Fibroblast of skin of right biceps (primary cell): Measurements from ENCODE around the gene RAB20.
"Not testable (repeated sequence)": the region's sequence is repeated elsewhere in the genome, so short reads cannot be mapped to it uniquely, and the experiment has no call there.

Experiments used
- DNase-seq: peaks from one replicate; pipeline ENCODE4 v3.0.0-alpha.2; 2013

RAB20 gene

DNA sequence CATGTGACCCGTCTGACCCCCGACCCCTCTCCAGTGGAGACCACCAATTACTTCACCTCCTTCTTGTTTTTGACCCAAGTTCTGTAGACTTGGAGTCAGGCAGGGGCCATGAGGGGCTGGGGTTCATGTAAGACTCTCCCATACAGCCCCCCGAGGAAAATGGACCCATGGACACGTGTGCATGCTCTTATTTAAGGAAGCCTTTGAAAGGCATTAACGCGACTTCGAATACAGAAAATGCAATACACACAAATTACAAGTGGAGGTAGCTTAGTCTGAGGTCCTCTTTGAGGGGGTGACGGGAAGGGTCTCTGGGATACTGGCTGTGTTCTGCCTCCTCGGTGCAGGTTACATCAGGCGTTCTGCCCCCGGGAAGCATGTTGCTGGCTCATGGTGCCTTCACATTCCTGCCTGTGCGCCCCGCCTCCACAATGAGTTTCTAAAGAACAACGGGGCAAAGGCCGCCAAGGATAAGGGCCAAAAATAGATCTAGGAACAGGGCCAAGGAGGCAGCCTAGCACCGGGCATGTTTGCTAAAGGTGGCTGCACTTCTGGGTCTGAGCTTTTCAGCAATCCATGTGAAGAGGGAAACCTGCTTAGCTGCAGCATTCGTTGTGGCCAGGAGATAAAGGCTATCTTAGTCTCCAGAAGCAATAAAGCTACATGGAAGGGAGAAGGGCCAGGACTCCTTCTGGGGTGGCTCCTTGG is 54.5 kb downstream of the RAB20 start:
- DNase-seq, result no peak

DNA sequence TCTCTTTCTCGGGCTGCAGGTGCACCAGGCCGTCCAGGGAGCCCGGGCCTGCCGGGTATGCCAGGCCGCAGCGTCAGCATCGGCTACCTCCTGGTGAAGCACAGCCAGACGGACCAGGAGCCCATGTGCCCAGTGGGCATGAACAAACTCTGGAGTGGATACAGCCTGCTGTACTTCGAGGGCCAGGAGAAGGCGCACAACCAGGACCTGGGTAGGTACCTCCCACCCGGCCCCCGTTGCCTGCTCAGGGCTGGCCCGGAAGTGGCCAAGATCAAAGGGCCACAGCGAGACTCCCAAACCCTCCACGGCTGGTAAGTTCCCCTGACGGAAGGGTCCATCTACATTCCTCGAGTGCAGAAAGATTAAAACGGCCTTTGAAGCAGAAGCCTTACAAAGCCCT is 55.1 kb downstream of the RAB20 start:
- no peak for DNase-seq

DNA sequence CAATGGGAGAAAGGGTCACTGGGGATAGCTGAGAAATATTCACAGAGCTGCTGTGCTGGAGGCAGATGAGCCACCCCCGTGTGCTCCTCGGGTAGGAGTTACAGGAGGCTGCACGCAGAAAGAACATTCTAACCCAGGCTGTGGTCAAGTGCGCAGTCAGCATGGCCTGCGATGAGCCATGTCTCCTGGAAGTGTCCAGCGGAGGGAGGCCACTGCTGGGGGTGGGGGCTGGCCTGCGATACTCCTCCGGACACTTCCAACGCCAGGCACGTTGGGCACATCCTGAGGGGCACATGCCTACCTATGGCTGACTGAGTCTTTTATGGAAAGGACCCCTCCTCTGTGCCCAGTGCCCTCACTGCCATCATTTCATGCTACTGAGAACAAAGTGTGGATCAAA is 55.9 kb downstream of the RAB20 start:
- DNase-seq, result no peak

DNA sequence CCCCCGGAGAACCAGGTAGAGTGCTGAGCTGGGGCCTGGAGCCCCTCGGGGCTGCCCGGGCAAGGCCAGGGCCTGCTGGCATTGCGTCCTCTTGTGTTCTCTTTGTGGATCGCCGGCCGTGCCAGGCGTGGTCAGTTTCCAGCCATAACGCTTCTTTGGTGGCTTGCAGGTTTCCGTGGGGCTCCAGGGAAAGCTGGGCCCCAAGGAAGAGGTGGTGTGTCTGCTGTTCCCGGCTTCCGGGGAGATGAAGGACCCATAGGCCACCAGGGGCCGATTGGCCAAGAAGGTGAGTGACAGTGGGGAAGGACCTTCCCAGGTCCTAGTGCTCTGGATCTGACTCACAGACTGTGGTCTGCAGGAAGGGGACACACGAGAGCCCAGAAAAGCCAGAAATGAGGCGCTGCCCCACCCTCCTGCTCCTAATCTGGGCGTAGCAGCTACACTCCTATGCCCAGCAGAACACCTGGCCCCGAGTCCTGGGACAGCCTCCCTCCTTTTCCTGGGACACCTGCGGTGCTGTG is 57.5 kb downstream of the RAB20 start:
- DNase-seq, result no peak

GRCh38 chr13:110503037-110503901 is 58.3 kb downstream of the RAB20 start:
- DNase-seq, result peak; percentile 41

GRCh38 chr13:110501188-110501587 is 60.3 kb downstream of the RAB20 start:
- DNase-seq, result no peak

DNA sequence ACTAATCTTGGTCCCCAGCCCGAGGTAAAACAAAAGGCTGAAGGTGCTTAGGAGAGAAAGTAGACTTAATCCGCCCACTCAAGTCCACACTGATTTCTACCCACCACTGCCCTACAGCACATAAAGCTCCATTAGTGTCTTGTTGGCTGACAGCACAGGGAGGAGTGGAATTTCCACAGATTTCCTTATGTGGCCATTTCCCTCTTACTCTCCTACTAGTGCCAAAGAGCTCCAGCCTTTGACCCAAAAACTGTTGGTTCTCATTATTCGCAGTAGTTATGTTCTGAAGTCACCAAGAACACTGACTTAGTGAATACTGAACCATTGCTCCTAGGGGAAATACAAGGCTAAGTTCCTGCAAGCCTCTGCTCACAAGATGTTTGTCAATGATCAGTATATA is 61.2 kb downstream of the RAB20 start:
- no peak for DNase-seq

DNA sequence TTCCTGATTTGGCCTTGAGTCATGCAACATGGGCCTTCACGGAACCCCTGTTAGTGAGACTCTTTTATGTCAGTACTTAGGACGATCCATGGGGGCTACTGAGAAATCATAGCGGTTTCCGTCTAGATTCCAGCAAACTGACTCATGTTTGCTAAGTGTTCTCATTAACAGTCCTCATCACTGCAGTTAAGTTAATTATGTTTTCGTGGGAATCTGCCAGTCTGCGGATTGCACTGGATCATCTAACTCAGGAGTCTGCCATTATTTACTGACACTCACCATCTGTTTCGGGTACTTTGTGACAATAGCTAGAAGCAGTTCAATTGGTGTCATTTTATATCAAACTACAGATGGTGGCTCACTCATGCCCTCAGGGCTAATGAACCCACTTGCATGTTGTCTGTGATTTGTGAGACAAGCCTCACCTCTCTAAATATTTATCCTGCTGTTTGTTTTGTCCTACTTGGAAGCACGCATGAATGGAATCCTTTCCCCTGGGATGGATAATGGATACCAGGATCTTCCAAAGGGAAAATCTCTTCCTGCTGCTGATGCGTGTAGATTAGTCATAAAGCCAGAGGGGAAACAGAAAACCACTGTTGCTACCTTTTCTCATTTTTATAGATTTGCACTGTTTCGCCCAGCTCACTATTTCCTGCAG is 61.8 kb downstream of the RAB20 start:
- peak; percentile 83 for DNase-seq

DNA sequence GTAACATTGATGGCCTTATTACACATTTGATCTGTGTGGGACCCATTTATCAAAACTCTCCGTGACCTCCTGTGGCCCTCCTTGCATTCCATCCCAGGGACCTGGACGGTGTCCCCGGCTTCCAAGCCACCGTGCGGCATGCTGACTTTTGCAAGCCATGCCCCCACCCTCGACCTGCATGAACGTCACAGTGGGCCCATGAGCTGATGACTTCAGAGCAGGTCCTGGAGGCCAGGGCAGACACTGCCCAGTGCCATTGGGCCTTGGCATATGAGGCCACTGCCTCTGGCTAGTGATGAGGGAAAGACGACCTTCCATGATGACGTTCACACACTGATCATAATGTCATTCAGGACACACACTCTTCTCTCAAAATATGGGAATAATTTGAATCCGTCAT is 62.8 kb downstream of the RAB20 start:
- DNase-seq, result no peak

DNA sequence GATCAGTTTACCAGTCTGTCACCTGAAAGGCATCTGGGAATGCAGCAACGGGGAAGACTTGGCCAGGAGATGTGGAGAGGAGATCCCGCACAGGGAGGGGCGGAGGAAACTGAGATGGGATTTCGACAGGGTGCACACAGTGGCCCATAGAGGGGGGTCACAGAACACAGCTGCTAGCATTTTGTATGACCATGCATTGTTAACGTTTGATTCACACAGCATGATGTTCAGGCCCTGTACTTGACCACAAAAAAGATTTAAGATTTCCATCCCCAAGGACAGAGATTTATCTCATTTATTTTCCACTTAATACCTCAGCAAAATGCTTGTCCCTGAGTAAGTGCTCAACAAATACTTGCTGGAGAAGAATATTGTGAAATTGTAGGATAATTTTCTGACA is 63.2 kb downstream of the RAB20 start:
- peak; percentile 13 for DNase-seq

DNA sequence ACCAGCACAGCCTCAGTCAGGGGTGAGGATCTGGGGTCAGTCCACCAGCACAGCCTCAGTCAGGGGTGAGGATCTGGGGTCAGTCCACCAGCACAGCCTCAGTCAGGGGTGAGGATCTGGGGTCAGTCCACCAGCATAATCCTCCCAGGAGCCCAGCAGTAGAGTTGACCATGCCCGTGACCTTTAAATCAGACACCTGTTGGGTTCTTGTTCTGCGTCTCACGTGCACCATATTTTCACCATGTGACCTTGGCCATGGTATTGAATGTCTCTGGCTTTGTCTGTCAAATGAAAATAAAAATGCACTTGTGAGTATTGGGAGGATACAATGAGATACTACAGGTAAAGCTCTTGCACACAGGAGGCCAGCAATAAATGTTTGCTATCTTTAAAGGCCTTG is 63.6 kb downstream of the RAB20 start:
- DNase-seq, result not testable (repeated sequence)

- no peak for DNase-seq
Observed at GRCh38 chr13:110497003-110497402, 64.5 kb downstream of the RAB20 start.

GRCh38 chr13:110496281-110496680 is 65.2 kb downstream of the RAB20 start:
- DNase-seq, result no peak

- DNase-seq, result no peak
Observed at GRCh38 chr13:110495881-110496280, 65.6 kb downstream of the RAB20 start.

- no peak for DNase-seq
Observed at GRCh38 chr13:110495376-110495775, 66.1 kb downstream of the RAB20 start.

GRCh38 chr13:110493613-110494012 is 67.9 kb downstream of the RAB20 start:
- no peak for DNase-seq

DNA sequence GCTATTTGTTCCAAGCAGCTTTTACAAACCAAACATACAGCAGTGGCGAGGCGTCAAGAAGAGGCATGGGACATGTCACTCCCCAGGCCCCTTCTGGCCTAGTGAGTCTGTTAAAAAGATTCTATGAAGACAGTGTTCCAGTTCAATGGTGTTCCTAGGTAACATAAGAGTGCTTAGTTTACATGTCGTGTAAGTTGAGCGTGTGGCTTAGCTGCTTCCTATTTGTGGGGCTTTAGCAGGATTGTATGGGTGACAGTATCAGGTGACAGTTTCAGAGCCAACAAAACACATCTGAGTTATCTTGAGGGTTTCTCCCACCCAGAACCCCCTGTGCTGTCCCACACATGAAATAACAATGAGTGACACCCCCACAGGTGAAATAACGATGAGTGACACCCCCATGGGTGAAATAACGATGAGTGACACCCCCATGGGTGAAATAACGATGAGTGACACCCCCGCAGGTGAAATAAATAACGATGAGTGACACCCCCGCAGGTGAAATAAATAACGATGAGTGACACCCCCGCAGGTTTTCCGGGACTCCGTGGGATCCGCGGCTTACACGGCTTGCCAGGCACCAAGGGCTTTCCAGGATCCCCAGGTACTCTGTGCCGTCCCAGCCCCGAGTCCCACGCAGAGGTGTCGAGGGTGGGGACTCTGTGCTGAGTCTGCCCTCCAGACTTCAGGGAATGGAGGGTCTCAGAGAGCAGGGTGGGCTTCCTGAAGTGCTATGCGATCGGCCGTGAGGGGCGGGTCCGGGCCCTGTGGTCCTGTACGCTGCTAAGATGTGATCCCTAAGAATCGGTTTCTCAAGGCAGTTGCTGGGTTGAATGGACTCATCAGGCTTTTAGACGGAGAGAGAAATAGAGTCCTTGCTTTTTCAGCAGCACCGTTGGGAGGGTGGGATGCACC is 68.6 kb downstream of the RAB20 start:
- DNase-seq, result no peak

GRCh38 chr13:110491869-110492678 is 69.4 kb downstream of the RAB20 start:
- no peak for DNase-seq

GRCh38 chr13:110490009-110490770 is 71.3 kb downstream of the RAB20 start:
- DNase-seq, result no peak

GRCh38 chr13:110486880-110487279 is 74.6 kb downstream of the RAB20 start:
- not testable (repeated sequence) for DNase-seq
